Urothelium cell line (cell line): ENCODE data around the gene CRABP2.

Experiments
- DNase-seq: peaks from one replicate; pipeline ENCODE4 v3.0.0; 2011; ENCODE audit warnings: low spot score, mixed read lengths
- FAIRE-seq: peaks from 2 replicates; lab custom pipeline; 2011; peaks lifted over from hg19 to GRCh38; lab: Jason Lieb, UNC

The CRABP2 gene

DNA sequence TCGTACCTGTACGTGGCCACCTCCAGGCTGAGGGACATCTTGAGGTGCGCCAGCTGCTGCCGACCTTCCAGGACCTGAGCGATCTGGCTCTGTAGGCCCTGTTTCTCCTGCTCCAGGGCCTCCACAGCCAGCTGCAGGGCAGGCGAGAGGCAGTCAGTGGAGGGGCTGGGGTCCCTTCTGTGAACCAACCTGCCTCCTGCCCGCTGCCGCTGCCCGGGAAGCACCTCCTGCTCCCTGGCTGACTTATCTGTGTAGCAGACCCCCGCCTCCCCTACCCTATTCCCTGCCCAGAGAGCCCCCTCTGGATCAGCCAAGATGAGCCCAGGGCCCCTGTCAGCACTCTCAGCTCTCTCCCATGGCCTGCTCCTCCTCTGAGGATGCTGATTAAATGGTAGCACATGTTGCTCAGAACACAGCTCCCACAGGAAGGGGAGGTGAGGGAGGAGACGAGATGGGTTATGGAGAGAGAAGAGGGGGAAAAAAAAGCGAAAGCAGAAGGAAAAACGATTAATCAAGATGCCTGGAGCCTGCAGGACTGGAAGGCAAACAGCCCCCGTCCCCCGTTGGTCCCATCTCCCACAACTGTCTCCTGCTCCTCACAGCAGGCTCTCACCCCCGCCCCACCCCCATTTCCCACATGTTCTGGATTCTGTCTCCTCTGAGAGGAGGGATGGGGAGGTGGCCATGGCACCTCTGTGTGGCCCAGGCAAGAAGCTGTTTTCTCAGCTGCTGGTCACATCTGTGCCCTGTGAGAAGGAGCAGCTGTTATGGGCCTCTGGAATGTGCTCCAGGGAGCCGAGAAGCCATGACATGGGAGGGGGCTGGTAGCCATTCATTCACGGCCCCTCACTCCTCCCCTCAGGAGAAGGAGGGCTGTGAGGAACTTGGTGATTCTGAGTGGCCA is 29.9 kb downstream of the CRABP2 start:
- FAIRE-seq (no peak), DNase-seq (no peak)

DNA sequence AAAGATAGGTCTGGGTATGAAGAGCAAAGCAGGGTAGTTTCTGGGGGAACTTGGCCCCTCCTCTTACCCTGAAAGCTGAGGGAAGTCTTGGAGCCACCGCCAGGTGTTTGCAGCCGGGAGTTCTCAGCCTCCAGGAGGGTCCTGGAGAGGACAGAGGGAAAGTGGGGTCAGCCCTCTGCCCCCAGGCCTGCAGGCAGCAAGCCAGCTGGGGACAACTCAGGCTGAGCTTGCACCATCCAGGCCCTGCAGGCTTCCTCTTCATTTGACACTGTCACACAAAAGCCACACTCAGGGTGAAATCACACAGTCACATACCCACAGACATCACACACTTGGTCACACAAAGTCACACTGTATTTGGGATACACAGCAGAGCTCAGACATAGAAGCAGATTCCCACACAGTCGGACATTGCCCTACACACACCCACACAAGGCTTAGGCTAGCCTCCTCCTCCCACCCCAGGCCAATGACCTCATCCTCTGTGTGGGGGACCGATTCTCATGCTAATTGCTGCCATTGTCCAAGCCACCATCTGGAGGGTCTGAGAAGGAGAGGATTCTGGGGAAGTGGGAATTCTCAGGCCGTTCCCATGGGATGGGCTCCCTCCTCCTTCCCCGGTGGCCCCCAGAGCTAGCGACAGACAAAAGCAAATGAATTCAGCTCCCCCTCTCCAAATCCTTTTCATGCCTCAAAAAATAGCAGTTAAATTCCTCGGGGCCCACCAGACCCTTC is 31.8 kb downstream of the CRABP2 start:
- no peak for DNase-seq

DNA sequence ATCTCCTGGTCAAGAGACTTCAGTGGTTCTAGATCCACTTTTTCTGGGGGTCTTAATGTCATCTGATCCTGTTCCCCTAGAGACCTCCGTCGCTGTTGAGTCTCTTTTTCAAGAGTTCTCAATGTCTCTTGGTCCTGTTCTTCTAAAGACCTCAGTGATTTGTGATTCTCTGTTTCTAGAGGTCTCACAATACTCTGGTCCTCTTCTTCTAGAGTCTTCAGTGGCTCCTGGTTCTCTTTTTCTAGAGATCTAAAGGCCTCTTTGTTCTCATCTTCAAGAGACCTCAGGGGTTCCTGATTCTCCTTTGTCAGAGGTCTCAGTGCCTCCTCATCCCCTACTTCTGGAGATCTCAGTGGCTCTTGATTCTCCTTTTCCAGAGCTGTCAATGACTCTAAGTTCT is 33.6 kb downstream of the CRABP2 start:
- FAIRE-seq, result no peak

More for the DNA sequence above, 31.8 kb downstream of the CRABP2 start:
- no peak for FAIRE-seq

DNA sequence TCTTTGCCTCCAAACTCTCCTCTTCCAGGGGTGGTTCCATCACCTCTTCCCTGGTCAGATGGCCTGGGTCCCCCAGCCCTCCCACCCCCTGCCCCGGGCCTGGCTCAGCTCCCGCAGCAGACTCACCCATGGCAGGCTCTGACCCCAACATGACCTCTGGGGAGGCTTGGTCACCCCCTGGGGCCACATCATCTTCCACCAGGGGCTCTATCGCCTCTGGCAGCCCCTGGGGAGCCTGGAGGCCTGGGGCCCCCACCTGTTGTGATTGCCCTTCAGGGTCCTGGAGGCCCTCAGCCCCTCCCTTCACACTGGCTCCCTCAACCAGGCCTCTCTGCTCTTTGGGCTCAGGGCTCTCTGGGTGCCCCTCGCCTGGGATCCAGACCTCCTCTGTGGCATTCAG is 34.6 kb downstream of the CRABP2 start:
- no peak for FAIRE-seq
- no peak for DNase-seq

More for the DNA sequence above, 33.6 kb downstream of the CRABP2 start:
- no peak for DNase-seq

DNA sequence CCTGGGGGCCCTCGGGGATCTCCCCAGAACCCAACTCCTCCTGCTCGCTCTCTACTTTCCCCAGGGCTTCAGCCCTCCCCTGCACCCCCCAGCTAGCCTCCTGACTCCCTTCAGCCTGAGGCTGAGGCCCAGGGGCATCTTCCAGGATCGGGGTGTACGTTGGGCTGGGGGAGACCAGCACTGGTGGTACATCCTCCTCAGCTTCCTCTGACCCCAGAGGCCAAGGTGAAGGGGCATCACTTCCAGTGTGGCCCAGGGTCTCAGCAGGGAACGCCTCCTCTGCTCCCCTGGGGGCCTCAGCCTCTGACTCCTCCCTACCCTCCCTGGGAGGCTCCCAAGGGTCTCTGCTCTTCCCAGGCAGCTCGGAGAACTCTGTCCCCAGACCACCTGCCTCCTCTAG is 35.0 kb downstream of the CRABP2 start:
- DNase-seq, result no peak
- no peak for FAIRE-seq

DNA sequence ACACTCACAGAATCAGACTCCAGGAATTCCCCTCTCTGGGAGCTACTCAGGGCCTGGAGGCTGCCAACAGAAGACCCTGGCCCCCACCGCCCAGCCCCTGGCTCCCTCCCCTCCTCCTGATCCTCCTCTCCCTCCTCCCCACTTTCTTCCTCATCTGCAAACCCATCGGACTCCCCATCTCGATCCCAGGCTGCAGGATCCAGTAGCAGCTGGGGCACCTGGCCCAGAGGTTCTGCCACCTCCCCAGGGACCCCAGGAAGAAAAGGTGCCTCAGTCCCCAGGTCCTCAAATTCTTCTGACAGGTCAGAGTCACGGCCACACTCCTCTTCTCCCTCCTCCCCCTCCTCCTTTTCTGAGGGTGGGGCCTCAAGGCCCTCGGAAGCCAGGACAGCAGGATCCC is 35.6 kb downstream of the CRABP2 start:
- FAIRE-seq (no peak), DNase-seq (no peak)

DNA sequence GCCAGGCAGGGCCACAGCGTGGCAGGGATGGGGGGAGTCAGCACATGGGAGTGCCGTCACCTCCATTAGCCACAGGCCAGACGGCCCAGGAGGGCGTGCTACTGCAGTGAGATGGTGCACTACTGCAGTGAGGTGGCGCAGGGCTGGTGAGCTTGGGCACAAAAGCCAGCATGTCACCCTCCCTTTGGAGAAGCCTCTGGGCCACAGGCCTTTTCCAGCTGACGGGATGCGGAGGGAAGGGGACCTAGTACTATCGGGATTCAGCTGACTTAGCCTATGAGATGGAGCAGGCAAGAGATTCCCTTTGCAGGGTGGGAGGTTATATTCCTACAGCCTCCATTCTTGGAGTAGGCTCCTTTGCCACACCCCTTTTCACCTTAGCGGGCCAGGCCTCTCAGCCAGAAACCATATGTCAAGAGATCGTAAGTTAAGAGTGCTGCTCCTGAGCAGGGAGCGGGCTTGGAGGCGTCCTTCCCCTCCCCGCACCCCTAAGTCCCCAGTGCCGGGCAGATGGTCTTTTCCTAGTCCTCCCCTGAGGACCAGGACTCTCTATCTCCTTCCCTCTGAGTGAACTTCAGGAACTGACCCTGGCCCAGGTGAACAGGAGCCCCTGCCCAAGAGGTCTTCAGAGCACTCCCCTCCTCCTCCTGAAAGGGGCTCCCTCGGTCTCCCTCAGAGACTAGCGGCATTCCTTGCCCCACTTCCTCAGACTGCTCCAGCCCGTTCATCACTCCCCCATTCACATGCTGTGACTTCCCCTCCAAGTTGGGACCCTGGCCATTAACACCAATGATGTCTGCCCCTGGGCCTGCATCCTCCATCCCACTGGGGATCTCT is 36.4 kb downstream of the CRABP2 start:
- DNase-seq (no peak), FAIRE-seq (no peak)

DNA sequence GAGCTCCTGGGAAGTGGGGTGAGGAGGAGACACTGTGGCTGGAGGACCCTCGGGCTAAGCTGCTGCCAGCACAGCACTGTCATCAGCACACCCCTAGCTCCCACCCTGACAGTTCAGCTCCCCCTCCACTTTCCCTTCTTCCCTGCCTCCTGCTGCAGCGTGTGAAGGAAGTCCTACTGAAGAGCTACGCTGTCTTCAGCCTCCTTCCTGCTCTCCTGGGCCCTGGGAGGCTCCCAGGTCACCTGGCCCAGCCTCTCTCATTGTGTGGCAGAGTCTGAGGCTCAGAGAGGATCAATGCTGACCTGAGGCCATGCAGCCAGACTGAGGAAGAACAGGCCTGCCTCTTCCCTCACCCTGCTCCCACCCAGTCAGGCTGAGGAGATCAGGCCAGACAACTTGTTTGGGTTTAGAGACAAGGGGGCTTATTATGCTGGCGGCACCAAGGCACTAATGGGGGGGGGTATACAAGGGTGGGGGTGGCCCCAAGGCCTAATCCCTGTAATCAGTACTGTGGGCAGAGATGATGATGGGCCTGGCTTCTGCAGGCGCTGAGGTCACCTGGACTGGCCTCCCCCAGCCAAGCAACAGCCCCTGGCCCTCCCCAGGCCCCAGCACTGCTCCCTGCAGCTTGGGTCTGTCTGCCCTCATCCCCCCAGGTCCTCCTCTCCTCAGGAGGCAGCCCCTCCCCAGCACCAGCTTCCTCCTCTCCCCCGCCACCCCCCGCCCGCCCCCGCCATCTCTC is 37.2 kb downstream of the CRABP2 start:
- FAIRE-seq, result no peak
- DNase-seq, result no peak

DNA sequence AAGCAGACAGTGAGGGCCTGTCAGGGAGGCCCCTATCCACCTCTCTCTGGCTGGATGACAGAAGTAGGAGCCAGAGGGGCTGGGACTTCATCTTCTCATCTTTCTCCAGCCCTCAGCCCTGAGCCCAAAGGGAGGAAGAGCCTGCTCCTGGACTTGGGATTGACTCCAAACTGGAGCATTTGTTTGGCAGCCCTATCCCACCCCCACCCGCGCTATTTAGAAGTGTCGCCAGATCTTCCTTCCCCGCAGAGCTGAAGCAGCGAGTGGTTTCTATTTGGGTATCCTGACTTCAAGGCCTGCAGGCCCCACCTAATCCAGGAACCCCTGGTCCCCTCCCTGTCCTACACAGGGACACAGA is 37.8 kb downstream of the CRABP2 start:
- DNase-seq (no peak), FAIRE-seq (no peak)

DNA sequence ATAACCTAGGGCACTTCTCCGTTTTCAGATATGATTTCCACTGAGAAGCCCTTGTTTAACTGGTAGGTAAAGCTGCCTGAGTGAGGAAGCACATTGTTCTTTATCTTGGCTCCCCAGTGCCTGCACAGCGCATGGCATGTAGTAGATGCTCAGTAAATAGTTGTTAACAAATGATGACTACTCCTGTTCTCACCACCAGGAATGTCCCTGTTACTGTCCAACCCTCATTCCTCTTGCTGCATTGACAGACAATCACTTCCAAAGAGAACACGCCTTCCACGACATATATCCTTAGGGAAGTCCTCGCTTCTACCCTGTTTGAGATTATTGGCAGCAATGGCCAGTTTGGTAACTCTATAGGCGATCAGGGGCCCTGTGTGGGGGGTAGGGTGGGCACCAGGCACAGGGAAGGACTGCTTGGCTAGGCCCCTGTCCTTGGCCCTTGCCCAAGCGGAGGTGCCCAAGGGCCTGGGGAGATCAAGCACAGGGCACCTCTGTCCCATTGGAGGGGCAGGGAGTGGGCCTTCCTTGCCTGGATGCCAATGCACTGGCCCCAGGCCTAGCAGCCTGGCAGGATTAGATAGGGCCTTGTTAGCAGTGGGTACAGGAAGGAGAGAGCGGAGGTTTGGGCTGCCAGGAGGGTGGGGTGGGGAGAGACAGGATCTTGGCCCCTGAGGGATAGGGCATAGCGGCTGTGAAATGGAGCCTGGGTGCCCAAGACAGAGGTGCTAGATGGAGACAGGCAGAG is 38.3 kb downstream of the CRABP2 start:
- DNase-seq, result no peak
- FAIRE-seq, result no peak

DNA sequence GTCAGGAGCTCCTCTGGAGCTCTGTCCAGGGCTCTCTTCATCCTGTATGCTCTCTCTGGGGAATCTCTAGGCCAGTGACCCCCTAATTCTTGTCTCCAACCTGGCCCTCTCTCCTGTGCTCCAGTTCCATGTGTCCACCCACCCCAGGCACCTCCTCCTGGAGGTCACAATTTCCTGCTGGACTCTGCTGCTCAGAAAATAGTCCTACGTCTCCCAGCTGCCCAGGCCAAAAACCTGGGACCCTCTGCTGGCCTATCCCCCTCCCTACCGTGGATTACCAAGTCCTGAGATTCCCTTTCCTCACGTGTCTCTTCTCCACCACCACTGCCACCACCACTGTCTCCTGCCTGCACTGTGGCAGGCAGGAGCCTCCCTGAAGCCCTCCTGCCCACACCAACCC is 39.8 kb downstream of the CRABP2 start:
- FAIRE-seq, result no peak
- no peak for DNase-seq

DNA sequence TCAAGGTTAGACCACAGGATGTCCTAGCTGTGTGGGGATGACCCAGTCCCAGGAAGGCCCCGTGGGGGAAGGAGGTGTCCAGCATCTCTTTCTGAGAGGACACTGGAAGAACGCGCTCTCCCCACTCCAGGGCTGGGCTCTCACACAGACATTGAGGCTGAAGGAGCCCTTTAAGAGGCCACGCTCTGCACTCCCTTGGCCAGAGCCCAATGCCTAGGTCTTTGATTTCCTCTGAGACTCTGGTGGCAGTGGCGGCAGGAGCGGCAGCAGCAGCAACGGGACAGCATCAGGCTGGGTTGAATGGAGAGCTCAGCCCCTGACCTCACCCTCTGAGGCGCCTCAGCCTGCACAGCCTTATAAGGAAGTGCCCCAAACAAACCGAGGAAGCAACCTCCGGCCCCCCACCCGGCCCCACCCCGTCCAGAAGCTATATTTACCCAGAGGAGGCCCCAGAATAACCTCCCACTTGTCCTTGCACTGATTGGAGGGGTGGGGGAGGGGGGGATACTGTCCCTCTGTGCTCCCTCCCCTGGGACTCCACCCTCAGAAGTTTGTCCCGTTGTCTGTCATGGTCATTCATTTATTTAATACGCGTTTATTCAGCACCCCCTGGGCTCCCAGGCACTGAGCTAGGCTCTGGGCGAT is 40.5 kb downstream of the CRABP2 start:
- DNase-seq (peak; percentile 41), FAIRE-seq (no peak)

DNA sequence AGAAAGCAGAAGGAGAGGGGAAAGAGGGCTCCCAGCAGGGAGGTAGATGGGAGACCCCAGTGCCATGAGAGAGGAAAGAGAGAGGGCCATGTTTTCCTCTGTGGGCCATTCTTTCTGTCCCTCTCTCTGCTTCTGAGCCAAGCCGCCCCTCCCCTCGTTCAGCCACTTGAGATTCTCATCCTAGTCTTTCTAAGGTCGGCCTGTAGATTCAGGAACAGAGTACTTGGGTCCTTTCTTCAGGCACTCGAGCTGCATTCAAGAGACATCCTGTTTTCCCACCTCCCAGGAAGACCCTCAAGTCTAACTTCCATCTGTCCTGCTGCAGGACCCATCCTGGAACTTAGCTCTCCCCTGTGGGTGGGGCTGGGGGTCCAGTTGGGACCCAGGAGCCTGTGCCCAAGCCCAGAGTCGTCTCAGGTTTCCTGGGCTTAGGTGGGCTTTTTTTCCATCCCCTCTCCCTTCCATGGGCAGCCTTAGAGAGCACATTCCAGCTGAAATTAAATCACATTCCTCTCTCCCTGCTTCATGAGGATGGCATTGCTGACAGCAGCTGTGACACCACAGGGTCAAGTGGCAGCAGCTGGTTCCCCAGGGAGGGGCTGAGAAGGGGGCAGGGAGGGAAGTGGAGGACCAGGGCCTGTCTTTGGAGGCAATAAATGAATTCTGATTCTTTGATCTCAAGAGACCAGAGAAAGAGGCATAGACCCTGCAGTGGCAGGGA is 41.2 kb downstream of the CRABP2 start:
- DNase-seq (peak; percentile 57), FAIRE-seq (no peak)

DNA sequence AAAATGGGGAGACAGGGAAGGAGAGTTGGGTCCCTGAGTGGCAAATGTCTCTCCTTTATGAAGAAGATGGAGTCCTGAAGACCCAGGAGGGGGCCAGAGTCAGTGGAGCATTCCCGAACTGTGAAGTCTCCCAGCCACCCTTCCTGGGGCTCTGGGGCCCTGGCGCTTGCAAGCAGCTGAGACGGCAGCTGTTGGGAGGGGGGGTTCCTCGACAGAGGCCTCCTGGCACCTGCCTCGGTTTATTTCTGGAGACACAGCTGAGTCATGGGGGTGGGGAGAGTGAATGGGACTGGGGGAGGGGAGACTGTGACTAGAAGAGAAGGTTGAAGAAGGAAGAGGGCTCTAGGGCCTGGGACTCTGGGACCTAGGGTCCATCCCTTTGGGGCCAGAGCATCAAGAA is 42.2 kb downstream of the CRABP2 start:
- DNase-seq (peak; percentile 73), FAIRE-seq (no peak)

DNA sequence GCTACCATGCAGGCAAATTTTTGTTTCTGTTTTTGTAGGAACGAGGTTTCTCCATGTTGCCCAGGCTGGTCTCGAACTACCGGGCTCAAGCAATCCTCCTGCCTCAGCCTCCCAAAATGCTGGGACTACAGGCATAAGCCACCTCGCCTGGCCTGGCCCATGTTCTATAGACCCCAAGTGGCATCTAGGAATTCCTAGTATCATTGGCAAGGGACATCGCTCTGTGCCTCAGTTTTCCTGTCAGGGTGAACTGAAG is 42.7 kb downstream of the CRABP2 start:
- DNase-seq (no peak), FAIRE-seq (no peak)

DNA sequence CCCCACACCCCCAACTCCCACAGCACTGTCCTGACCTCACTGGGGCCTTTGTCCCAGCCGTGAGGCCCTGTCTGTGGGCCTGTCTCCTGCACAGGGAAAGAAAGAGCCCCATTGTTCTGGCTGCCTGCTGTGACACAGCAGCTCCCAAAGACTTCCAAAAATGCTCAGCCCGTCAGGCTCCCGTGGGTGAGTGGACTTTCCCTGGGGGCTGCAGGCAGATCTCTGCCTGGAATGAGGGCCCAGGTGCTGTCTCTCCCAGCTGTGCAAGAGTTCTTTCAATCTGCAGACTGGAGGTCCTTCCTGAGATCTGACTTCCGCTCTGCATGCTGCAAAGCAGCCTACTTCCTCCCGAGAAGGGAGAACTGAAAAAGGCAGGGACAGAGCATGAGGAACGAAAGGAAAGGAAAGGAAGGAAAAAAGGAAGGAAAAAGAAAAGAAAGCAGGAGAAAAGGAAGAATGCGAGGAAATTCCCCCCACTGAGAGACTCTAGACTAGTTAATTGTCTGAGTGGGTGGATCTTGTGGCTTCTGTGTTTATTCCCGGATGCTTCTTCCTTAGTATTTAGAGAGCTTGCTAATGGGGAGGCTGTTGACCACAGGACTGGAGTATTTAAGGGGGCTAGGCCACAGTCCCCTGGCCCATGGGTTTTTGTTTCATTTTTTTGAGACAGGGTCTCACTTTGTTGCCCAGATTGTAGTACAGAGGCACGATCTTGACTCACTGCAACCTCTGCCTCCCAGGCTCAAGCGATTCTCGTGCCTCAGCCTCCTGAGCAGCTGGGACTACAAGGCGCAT is 43.2 kb downstream of the CRABP2 start:
- DNase-seq (peak; percentile 48), FAIRE-seq (no peak)

DNA sequence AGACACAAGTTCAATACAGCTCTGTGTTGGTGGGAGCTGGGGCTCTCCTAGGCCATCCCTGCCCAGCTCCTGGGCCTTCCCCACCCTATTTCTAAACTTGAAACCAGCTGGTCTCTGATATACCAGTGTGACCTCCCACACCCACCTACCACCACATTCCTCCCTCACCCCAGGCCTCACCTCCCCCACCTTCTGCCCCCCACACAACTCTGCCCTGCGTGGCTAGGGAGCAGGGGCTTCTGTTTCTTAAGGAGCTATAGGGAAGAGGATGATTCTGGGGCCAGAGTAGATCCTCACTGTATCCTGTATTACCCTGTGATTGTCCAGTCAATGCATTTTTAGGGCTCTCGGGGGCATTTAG is 44.7 kb downstream of the CRABP2 start:
- FAIRE-seq (no peak), DNase-seq (no peak)

DNA sequence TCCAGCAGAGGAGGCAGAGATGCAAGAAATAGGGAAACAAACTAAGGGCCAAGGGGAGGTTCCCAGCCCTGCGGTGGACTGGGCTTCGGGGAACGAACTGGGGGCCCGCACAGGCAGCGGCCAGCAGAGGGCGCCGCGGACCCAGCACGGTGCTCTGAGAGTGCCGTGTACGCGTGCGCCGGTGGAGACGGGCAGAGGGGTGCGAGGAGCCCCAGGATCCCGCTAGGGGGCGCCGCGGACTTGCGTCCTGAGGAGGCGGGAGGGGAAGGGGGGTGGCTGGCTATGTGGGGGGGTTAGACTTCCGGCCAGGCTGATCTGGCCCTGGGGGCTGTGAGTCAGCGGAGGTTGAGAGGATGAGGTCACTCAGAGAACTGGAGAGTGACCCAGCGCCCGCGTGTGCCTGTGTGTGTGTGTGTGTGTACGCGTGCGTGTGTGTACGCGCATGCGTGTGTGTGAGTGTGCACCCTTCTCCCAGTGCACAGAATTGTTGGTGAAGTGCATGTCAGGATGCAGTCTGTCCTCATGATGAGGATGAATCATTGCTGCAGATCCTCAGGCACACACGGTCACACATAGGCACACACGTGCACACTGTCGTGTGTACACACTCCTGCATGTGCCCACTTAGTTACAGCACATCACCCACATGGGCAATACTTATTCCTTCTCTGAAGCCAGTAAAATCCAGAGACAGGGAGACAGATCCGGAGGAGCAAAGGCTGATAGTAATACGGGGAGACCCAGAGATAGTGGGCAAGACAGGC is 45.2 kb downstream of the CRABP2 start:
- DNase-seq, result peak; percentile 99
- peak; percentile 89 for FAIRE-seq
